Progenitor cell of endocrine pancreas (in vitro differentiated cells): ENCODE data around the gene COPS8. TPM values are rescaled to one million over a fixed set of nuclear protein-coding genes. Genes with fewer than 3 reads are reported as not detected.

Experiments used
- DNase-seq: peaks from one replicate; pipeline ENCODE4 v3.0.0; 2021; ENCODE audit warnings: low spot score; ENCODE audit not compliant: unreplicated experiment
- H3K27ac Mint-ChIP-seq: 2 replicates; pipeline ENCODE4 v1.8.0; 2021; ENCODE audit warnings: mild to moderate bottlenecking, moderate library complexity, mixed read lengths
- H3K27me3 Mint-ChIP-seq: 2 replicates; pipeline ENCODE4 v1.8.0; 2021; ENCODE audit warnings: mixed read lengths
- H3K36me3 Mint-ChIP-seq: 2 replicates; pipeline ENCODE4 v1.8.0; 2022; ENCODE audit warnings: mixed read lengths; ENCODE audit not compliant: insufficient read depth
- H3K4me1 Mint-ChIP-seq: 2 replicates; pipeline ENCODE4 v1.8.0; 2021; ENCODE audit warnings: low read depth, mixed read lengths
- H3K4me3 Mint-ChIP-seq: 2 replicates; pipeline ENCODE4 v1.8.0; 2021; ENCODE audit warnings: low read depth, mild to moderate bottlenecking, moderate library complexity, mixed read lengths
- H3K9me3 Mint-ChIP-seq: 2 replicates; pipeline ENCODE4 v1.8.0; 2021; ENCODE audit warnings: low read depth, mixed read lengths
- total RNA-seq: library from RNA; stranded (reverse); gene quantifications from 2 replicates; pipeline ENCODE4 v1.2.1, GENCODE V29; 2021
- TF ChIP-seq, protein P1 (sequence below): fragments of 200-600 bp; sonication (generic); IDR thresholded peaks from one replicate; pipeline ENCODE4 v1.5.0; 2021; ENCODE audit warnings: antibody characterized with exemption, mild to moderate bottlenecking; ENCODE audit not compliant: unreplicated experiment

The COPS8 gene
- total RNA-seq, 1 donor from 2014 or later, result 46.4 TPM

DNA sequence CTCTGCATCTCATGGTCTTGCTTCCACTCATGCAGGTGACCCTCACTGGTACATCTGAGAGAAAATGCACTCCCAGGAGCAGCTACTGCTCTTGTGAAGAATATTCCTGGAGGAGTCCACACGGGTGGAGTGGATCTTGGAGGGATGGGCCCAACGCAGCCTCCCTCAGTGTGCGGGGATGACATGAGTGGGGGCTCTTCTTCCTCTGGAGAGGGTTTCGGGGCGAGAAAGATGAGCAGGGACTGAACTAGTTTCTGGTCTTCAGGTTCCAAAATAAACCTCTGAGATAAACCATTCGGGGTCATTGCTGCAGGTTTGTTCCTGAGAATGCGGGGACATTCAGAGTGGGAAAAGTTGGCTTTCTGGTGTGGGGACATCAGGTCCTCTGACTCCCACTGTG is 39.1 kb downstream of the COPS8 start:
- H3K36me3 Mint-ChIP-seq, result no peaks in the 10 kb centered on the region
- H3K4me1 Mint-ChIP-seq, result no peaks in the 10 kb centered on the region
- H3K27me3 Mint-ChIP-seq, result peaks cover 21% of the 10 kb centered on the region
- H3K27ac Mint-ChIP-seq, result no peak overlapping the region
- DNase-seq, result no peak
- TF ChIP-seq, protein P1, sequence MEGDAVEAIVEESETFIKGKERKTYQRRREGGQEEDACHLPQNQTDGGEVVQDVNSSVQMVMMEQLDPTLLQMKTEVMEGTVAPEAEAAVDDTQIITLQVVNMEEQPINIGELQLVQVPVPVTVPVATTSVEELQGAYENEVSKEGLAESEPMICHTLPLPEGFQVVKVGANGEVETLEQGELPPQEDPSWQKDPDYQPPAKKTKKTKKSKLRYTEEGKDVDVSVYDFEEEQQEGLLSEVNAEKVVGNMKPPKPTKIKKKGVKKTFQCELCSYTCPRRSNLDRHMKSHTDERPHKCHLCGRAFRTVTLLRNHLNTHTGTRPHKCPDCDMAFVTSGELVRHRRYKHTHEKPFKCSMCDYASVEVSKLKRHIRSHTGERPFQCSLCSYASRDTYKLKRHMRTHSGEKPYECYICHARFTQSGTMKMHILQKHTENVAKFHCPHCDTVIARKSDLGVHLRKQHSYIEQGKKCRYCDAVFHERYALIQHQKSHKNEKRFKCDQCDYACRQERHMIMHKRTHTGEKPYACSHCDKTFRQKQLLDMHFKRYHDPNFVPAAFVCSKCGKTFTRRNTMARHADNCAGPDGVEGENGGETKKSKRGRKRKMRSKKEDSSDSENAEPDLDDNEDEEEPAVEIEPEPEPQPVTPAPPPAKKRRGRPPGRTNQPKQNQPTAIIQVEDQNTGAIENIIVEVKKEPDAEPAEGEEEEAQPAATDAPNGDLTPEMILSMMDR, result no peak
- no peaks in the 10 kb centered on the region for H3K9me3 Mint-ChIP-seq
- no peak overlapping the region for H3K4me3 Mint-ChIP-seq

DNA sequence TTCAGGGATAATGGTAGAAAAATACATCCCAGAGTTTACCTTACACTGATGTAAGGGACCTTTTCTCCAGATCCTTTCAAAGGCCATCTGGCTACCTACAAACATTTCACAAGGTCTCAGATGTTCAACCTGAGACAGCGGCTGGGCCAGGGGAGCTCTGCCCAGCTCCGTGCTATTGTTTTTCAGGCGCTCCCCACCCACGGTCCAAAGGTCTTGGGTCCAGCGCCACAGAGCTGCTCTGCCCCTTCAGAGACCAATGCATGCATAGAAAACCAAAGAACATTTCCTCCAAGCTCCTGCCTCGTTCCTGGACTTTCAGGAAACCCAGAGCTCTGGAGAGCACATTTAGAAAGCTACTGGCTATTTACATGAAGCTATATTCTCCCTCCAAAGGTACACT is 40.3 kb downstream of the COPS8 start:
- TF ChIP-seq, protein P1, result no peak
- H3K4me3 Mint-ChIP-seq, result no peak overlapping the region
- H3K27me3 Mint-ChIP-seq, result peaks cover 21% of the 10 kb centered on the region
- no peaks in the 10 kb centered on the region for H3K9me3 Mint-ChIP-seq
- H3K36me3 Mint-ChIP-seq, result no peaks in the 10 kb centered on the region
- no peak overlapping the region for H3K27ac Mint-ChIP-seq
- H3K4me1 Mint-ChIP-seq, result no peaks in the 10 kb centered on the region
- DNase-seq, result no peak

DNA sequence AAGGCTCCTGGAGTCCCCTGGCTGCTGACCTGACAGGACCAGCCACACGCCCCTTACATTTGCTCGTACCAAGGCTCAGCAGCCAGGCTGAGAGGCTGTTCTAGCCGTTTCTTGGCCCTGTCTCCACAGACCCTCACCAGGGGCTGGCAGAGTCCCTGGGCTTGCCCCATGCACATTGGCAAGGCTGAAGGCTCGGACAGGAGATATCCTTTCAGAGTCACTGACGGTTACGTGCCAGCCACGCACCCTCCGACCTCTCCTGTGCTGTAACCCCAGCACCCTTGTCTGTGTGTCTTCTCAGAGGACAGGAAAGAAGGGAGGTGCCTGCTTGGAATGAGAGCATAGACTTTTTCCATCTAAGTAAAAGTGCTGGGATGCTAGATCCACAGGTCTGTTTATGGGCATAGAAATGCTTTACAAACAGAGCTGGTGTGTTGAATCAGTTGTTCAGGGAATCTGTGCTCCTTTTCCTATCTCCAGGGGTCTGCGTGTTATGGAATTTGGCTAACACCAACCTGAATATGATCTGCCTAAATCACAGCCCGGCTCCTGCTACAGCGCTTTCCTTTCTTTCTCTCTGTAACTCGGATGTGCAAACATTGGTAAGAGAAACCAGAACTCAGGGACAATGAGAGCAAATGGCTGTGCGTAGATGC is 41.0 kb downstream of the COPS8 start:
- no peak for DNase-seq
- H3K27me3 Mint-ChIP-seq, result peaks cover 21% of the 10 kb centered on the region
- H3K36me3 Mint-ChIP-seq, result no peaks in the 10 kb centered on the region
- TF ChIP-seq, protein P1, result no peak
- no peaks in the 10 kb centered on the region for H3K9me3 Mint-ChIP-seq
- no peak overlapping the region for H3K27ac Mint-ChIP-seq
- H3K4me3 Mint-ChIP-seq, result no peak overlapping the region
- H3K4me1 Mint-ChIP-seq, result no peaks in the 10 kb centered on the region

DNA sequence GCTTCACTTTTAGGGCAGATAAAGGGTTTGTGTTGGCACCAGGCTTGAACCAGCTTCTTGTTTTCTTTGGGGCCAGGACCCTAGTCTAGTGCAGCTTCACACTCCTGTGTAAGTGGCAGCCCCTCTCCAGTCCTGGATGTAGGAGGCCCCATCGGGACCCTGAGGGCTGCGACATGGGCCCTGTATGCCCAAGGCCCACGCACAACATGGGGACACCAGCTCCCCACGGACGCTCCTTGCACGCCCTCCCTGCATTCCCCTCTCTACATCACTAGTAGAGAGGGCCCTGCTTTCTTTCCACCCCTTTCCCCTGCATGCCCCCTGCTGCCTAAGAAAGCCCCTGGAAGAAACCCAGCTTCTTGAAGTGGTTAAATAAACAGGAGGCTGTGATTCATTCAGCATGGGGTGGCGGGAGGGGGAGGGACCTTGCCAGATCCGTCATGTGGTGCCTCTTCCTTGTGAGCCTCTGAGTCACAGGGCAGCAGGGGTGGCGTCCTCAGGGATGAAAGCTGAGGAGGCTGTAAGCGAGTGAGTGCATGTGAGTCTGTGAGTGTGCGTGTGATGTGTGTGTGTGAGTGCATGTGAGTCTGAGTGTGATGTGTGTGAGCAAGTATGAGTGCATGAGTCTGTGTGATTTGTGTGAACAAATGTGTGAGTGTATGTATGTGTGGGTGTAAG is 42.5 kb downstream of the COPS8 start:
- H3K36me3 Mint-ChIP-seq, result no peaks in the 10 kb centered on the region
- no peaks in the 10 kb centered on the region for H3K9me3 Mint-ChIP-seq
- H3K4me1 Mint-ChIP-seq, result no peaks in the 10 kb centered on the region
- no peak overlapping the region for H3K4me3 Mint-ChIP-seq
- no peak for DNase-seq
- TF ChIP-seq, protein P1, result no peak
- H3K27me3 Mint-ChIP-seq, result peaks cover 14% of the 10 kb centered on the region
- H3K27ac Mint-ChIP-seq, result no peak overlapping the region

DNA sequence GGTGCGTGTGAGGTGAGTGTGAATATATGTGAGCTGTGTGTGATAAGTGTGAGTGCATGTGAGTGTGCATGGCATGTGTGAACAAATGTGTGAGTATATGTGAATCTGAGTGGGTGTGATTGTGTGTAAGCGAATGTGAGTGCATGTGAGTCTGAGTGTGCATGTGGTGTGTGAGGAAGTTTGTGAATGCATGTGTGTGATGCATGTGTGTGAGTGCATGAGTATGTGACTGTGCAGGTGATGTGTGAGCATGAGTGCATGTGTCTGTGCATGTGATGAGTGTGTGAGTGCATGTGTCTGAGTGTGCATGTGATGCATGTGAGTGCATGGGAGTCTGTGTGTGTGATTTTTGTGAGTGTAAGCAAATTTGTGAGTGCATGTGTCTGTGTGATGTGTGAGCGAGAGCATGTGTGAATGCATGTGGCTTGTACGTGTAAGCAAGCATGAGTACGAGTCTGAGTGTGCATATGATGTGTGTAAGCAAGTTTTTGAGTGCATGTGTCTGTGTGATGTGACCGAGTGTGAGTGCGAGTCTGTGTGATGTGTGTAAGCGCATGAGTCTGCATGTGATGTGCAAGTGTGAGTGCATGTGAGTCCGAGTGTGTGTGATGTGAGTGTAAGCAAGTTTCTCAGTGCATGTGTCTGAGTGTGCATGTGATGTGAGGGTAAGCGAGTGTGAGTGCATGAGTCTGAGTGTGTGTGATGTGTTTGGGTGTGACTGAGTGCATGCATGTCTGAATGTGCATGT is 43.3 kb downstream of the COPS8 start:
- Mint-ChIP-seq H3K27me3 (peaks cover 13% of the 10 kb centered on the region), H3K4me3 (no peak overlapping the region)
- DNase-seq, result no peak

More for the DNA sequence above, 43.3 kb downstream of the COPS8 start:
- Mint-ChIP-seq H3K9me3 (no peaks in the 10 kb centered on the region), H3K36me3 (no peaks in the 10 kb centered on the region), H3K27ac (no peak overlapping the region), H3K4me1 (no peaks in the 10 kb centered on the region)
- TF ChIP-seq, protein P1, result no peak
